ENCODE data around the gene MRPL12. TPM values are rescaled to one million over a fixed set of nuclear protein-coding genes. Genes with fewer than 3 reads are reported as not detected.

MRPL12 gene
- total RNA-seq, 1 donor from 2014 or later: 87.9 TPM

DNA sequence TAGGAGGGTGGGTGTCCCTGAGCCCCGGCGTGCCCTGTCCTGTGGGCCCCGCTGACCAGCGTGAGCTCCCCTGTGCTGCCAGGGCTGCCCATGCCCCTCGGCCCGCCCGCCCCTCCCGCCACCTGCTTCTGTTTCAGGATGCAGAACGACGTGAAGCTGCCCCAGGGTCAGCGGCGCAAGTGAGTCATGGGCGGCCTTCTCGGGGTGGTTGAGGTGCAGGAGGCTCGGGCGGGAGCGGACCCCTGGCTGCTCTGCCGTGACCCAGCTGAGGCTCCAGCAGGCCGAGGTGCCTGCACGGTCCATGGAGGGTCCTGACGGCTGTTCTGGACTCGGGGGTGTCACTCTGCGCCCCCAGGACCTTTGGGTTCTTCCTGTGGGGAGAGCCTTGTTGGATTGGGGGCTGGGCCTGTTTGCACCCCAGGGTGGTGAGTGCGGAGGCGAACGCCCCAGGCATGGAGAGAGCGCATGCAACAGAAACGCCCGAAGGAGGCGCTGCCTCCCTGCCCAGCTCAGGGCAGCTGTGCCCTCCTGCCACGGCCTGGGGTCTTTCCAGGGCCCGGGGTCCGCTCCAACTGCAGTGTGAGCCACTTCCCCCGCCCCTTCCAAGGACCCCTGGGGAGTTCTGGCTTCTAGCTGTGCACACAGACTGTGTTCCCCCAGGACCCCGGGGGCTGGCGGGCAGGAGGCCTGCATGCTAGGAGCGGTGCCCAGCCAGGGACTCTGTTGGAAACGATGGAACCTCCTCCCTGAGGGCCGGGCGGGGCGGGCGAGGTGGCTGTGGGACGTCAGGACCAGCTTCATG, 12.9 kb downstream of the MRPL12 start:
- peak; percentile 67 for DNase-seq (ENCODE audit: extremely low spot score, unreplicated experiment)
- Mint-ChIP-seq H3K4me1 (ENCODE audit: unreplicated experiment) (peaks cover 4% of the 10 kb centered on the region), H3K27me3 (no peaks in the 10 kb centered on the region), H3K4me3 (no peak overlapping the region), H3K9me3 (no peaks in the 10 kb centered on the region), H3K27ac (no peak overlapping the region), H3K36me3 (no peaks in the 10 kb centered on the region)
- TF ChIP-seq, protein P1, sequence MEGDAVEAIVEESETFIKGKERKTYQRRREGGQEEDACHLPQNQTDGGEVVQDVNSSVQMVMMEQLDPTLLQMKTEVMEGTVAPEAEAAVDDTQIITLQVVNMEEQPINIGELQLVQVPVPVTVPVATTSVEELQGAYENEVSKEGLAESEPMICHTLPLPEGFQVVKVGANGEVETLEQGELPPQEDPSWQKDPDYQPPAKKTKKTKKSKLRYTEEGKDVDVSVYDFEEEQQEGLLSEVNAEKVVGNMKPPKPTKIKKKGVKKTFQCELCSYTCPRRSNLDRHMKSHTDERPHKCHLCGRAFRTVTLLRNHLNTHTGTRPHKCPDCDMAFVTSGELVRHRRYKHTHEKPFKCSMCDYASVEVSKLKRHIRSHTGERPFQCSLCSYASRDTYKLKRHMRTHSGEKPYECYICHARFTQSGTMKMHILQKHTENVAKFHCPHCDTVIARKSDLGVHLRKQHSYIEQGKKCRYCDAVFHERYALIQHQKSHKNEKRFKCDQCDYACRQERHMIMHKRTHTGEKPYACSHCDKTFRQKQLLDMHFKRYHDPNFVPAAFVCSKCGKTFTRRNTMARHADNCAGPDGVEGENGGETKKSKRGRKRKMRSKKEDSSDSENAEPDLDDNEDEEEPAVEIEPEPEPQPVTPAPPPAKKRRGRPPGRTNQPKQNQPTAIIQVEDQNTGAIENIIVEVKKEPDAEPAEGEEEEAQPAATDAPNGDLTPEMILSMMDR (conservative IDR thresholded peaks at IDR 0.05): no peak

DNA sequence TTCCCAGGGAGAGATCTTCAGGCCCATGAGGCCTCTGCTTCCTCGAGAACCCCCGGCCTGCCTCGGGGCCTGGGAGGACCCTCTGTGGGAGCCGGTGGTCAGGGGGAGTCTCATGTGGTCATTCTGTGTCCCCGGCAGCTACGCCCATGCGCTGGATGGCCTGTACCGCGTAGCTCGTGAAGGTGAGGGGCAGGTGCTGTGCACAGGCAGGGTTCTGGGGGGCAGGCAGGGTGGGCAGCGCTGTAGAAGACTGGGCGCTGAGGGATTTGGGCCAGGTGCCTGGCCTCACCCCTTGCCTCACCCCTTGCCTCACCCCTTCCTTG, 13.5 kb downstream of the MRPL12 start:
- DNase-seq (ENCODE audit: extremely low spot score, unreplicated experiment): no peak
- Mint-ChIP-seq H3K27me3 (no peaks in the 10 kb centered on the region), H3K36me3 (no peaks in the 10 kb centered on the region), H3K4me1 (ENCODE audit: unreplicated experiment) (peaks cover 4% of the 10 kb centered on the region), H3K27ac (no peak overlapping the region), H3K9me3 (no peaks in the 10 kb centered on the region), H3K4me3 (no peak overlapping the region)
- TF ChIP-seq, protein P1 (conservative IDR thresholded peaks at IDR 0.05): no peak

DNA sequence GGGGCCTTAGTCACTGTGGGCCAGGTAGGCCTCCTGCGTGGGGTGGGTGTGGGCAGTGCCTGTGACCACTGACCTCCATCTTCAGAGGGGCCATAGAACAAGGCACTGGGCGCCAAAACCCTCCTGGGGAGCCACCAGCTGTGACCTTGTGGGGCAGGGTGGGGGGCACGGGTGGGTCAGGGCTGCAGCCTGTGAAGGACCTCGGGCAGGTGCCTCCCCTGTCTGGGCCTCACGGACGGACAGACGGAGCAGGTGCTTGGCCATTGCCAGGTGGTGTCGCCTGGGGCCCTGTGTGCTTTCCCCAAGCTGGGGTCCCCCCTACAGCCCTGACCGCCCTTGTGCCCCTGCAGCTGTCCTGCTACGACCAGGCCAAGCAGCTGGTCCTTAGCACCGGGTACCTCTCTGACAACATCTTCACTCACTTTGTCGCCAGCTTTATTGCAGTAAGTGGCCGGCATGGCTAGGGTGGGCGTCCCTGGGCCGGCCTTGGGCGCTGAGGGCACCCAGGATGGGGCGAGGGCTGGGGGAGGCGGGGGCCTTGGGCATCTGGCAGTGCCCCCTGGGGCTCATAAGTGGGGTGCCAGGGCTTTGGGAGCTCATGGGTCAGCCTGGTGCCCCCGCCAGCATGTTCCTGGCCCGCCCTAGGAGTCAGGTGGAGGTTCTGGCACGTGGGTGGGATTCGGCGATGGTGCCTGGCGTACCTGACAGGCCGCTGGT, 14.0 kb downstream of the MRPL12 start:
- Mint-ChIP-seq H3K36me3 (no peaks in the 10 kb centered on the region), H3K4me1 (ENCODE audit: unreplicated experiment) (peaks cover 4% of the 10 kb centered on the region), H3K27me3 (no peaks in the 10 kb centered on the region), H3K4me3 (no peak overlapping the region), H3K9me3 (no peaks in the 10 kb centered on the region), H3K27ac (no peak overlapping the region)
- DNase-seq (ENCODE audit: extremely low spot score, unreplicated experiment): no peak
- TF ChIP-seq, protein P1 (conservative IDR thresholded peaks at IDR 0.05): no peak

DNA sequence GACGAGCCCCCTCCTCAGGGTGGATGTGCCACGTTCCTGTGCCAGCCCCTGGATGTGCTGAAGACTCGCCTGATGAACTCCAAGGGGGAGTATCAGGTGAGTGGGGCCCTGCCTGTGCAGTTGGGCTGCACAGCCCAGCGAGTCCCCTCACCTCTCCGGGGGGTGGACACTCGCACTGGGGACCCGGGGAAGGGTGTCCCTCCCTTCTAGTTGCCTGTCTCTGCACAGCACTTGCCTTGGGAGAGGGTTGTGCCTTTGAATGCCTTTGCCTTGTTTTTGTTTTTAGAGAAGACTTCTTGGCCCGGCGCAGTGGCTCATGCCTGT, 14.6 kb downstream of the MRPL12 start:
- Mint-ChIP-seq H3K4me1 (ENCODE audit: unreplicated experiment) (peaks cover 3% of the 10 kb centered on the region), H3K27me3 (no peaks in the 10 kb centered on the region), H3K27ac (no peak overlapping the region), H3K36me3 (no peaks in the 10 kb centered on the region), H3K9me3 (no peaks in the 10 kb centered on the region), H3K4me3 (no peak overlapping the region)
- TF ChIP-seq, protein P1 (conservative IDR thresholded peaks at IDR 0.05): no peak
- no peak for DNase-seq (ENCODE audit: extremely low spot score, unreplicated experiment)

DNA sequence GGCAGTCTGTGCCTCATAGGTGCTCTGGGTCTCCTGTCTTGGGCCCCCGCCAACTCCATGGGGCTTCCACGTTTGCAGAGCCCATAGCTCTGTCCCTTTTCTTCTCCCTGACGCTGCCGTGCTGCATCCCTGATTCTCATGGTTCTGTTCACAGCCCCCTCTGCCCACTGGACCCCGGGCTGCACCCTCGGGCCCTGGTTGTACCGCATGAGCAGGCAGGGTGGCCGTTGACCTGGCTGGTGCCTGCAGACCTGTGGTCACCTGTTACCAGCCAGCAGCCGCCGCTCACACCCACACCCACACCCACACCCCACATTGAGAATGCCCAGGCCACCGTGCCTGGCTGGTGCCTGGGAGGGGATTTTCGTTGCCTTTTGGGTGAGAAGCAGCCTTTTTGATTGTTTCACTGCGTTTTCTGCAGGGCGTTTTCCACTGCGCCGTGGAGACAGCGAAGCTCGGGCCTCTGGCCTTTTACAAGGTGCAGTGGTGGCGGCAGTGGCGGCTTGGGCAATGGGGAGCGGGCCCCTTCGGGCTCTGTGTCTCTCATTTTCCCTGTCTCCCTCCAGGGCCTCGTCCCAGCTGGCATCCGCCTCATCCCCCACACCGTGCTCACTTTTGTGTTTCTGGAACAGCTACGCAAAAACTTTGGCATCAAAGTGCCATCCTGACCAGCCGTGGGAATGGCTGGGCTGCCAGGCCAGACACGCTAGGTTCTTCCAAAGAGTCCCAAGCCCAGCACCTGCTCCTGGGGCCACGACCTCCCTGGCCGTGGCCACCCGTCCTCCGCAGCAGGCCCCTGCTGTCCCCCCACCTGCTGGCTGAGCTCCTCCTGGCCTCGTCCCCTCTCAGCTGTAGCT, 16.5 kb downstream of the MRPL12 start:
- H3K4me1 Mint-ChIP-seq (ENCODE audit: unreplicated experiment): peaks cover 8% of the 10 kb centered on the region
- H3K36me3 Mint-ChIP-seq: no peaks in the 10 kb centered on the region
- TF ChIP-seq, protein P1 (conservative IDR thresholded peaks at IDR 0.05): no peak
- no peak overlapping the region for H3K27ac Mint-ChIP-seq
- no peaks in the 10 kb centered on the region for H3K9me3 Mint-ChIP-seq
- H3K4me3 Mint-ChIP-seq: no peak overlapping the region
- DNase-seq (ENCODE audit: extremely low spot score, unreplicated experiment): no peak
- H3K27me3 Mint-ChIP-seq: peaks cover 3% of the 10 kb centered on the region

Measured in type B pancreatic cell (in vitro differentiated cells).